ENCODE data around the gene ARHGAP1. TPM values are rescaled to one million over a fixed set of nuclear protein-coding genes. Genes with fewer than 3 reads are reported as not detected.

ARHGAP1 gene
- total RNA-seq, 1 experiment from 2014 or later: 14.9 TPM

GRCh38 chr11:46669711-46670139 is 30.7 kb downstream of the ARHGAP1 start:
- no peak for DNase-seq (ENCODE audit: low read depth in 1 of 2, low spot score in 2 of 2)
- H3K9me3 ChIP-seq (replicated peaks): no peaks in the 10 kb centered on the region
- H3K4me3 ChIP-seq: no peak overlapping the region
- peaks cover 53% of the 10 kb centered on the region for H3K36me3 ChIP-seq
- H3K27ac ChIP-seq: no peak overlapping the region
- H3K4me1 ChIP-seq (replicated peaks): no peaks in the 10 kb centered on the region
- no peaks in the 10 kb centered on the region for H3K27me3 ChIP-seq (replicated peaks)

- no peak overlapping the region for H3K4me3 ChIP-seq
- DNase-seq (ENCODE audit: low read depth in 1 of 2, low spot score in 2 of 2): no peak
- H3K27me3 ChIP-seq (replicated peaks): no peaks in the 10 kb centered on the region
- H3K9me3 ChIP-seq (replicated peaks): no peaks in the 10 kb centered on the region
- peaks cover 50% of the 10 kb centered on the region for H3K36me3 ChIP-seq
- H3K4me1 ChIP-seq (replicated peaks): no peaks in the 10 kb centered on the region
- H3K27ac ChIP-seq: no peak overlapping the region
Observed at GRCh38 chr11:46668480-46669085, 31.8 kb downstream of the ARHGAP1 start.

GRCh38 chr11:46667043-46667481 is 33.4 kb downstream of the ARHGAP1 start:
- DNase-seq (ENCODE audit: low read depth in 1 of 2, low spot score in 2 of 2): no peak
- Histone ChIP-seq H3K36me3 (peaks cover 44% of the 10 kb centered on the region), H3K4me3 (no peak overlapping the region), H3K27ac (no peak overlapping the region), H3K27me3 (replicated peaks) (no peaks in the 10 kb centered on the region), H3K4me1 (replicated peaks) (no peaks in the 10 kb centered on the region), H3K9me3 (replicated peaks) (no peaks in the 10 kb centered on the region)

- no peak overlapping the region for H3K27ac ChIP-seq
- no peaks in the 10 kb centered on the region for H3K9me3 ChIP-seq (replicated peaks)
- no peak for DNase-seq (ENCODE audit: low read depth in 1 of 2, low spot score in 2 of 2)
- H3K4me3 ChIP-seq: no peak overlapping the region
- peaks cover 42% of the 10 kb centered on the region for H3K36me3 ChIP-seq
- no peaks in the 10 kb centered on the region for H3K4me1 ChIP-seq (replicated peaks)
- no peaks in the 10 kb centered on the region for H3K27me3 ChIP-seq (replicated peaks)
Observed at GRCh38 chr11:46666516-46666915, 33.9 kb downstream of the ARHGAP1 start.

DNA sequence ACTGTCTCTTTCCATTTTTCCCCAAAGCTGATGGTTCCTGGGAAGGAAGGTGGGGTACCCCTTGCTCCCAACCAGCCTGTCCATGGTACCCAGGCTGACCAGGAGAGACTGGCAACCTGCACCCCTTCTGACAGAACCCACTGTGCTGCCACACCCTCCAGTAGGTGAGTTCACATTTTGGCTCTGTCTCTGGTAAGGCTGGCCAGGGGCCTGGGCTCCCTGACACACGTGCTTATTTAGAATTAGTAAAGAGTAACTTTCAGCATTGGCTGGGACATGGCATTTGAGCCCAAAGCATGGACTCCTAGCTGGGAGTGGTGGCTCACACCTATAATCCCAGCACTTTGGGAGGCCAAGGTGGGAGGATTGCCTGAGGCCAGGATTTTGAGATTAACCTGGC is 35.1 kb downstream of the ARHGAP1 start:
- no peak overlapping the region for H3K4me3 ChIP-seq
- H3K4me1 ChIP-seq (replicated peaks): no peaks in the 10 kb centered on the region
- H3K9me3 ChIP-seq (replicated peaks): no peaks in the 10 kb centered on the region
- peaks cover 33% of the 10 kb centered on the region for H3K36me3 ChIP-seq
- DNase-seq (ENCODE audit: low read depth in 1 of 2, low spot score in 2 of 2): no peak
- H3K27ac ChIP-seq: no peak overlapping the region
- H3K27me3 ChIP-seq (replicated peaks): no peaks in the 10 kb centered on the region

- H3K27me3 ChIP-seq (replicated peaks): no peaks in the 10 kb centered on the region
- no peak overlapping the region for H3K27ac ChIP-seq
- DNase-seq (ENCODE audit: low read depth in 1 of 2, low spot score in 2 of 2): no peak
- no peak overlapping the region for H3K4me3 ChIP-seq
- H3K36me3 ChIP-seq: peaks cover 28% of the 10 kb centered on the region
- H3K4me1 ChIP-seq (replicated peaks): no peaks in the 10 kb centered on the region
- no peaks in the 10 kb centered on the region for H3K9me3 ChIP-seq (replicated peaks)
Observed at GRCh38 chr11:46664612-46665011, 35.8 kb downstream of the ARHGAP1 start.

DNA sequence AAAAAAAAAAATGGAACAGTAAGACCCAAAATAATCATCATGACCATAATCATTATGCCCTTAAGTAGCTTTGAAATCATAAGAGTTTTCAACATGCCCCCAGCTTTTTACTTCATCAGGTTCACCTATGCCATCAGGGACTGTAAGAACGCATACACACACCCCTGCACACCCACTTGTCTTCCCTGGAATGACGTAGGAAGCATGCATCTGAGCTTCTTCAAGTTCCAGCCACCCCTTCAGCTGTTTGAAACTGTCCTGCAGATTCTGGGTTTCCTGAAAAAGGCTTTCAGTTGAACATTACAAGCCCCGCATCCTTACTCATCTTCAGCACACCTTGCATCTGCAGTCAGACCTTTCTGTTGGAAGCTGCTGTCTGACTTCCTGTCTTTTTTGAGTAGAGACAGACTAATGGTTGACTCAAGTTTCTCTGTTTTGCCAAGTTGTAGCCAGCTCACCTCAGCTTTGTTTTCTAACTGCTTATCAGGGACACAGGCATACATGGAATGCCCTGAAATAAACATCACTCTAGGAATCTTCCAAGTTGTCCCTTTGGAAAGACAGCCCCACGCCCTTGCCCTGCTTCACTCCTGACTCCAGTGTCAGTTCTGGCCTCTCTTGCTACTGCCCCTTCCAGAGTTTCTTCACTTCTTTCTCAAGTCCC is 37.0 kb downstream of the ARHGAP1 start:
- Histone ChIP-seq H3K4me1 (replicated peaks) (no peaks in the 10 kb centered on the region), H3K4me3 (no peak overlapping the region), H3K9me3 (replicated peaks) (no peaks in the 10 kb centered on the region), H3K36me3 (peaks cover 25% of the 10 kb centered on the region), H3K27me3 (replicated peaks) (no peaks in the 10 kb centered on the region), H3K27ac (no peak overlapping the region)
- DNase-seq (ENCODE audit: low read depth in 1 of 2, low spot score in 2 of 2): no peak

DNA sequence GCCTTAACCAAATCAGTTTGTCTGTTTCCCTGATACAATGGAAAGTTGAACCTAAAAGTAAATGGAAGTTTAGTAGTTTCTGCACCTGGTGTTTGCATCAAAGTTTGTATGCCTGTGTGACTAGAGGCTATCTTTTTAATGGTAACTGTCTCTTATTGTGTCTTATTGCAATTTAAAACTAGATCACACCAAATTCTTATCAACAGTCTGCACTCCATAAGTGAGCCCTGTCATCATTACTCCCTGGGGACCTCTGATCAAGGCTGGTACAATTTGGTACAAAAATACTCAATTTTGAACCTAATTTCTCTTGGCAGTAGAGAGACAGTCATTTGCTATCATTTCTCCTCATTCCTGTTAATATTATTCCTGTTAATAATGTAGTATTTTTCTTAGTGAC is 38.1 kb downstream of the ARHGAP1 start:
- Histone ChIP-seq H3K4me1 (replicated peaks) (no peaks in the 10 kb centered on the region), H3K27ac (no peak overlapping the region), H3K27me3 (replicated peaks) (no peaks in the 10 kb centered on the region), H3K36me3 (peaks cover 27% of the 10 kb centered on the region), H3K4me3 (no peak overlapping the region), H3K9me3 (replicated peaks) (no peaks in the 10 kb centered on the region)
- no peak for DNase-seq (ENCODE audit: low read depth in 1 of 2, low spot score in 2 of 2)

DNA sequence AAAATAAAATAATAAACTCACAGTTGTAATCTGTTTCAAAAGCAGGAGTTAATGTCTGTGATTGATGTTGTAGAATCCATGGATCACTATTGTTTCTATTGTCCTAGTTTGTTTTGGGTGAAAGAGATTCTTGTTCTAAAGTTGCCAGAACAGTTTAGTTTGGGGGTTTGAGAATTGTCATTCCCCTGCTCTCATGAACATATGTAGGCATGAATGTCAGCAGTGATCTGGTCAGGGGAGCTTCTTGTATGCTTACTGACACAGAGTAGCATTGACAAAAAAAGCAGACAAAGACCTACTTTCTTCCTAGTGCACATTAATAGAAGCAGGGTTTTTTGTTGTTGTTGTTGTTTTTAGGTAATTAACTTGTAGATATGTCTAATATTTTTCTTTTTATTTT is 38.6 kb downstream of the ARHGAP1 start:
- Histone ChIP-seq H3K4me3 (no peak overlapping the region), H3K27me3 (replicated peaks) (no peaks in the 10 kb centered on the region), H3K4me1 (replicated peaks) (no peaks in the 10 kb centered on the region), H3K36me3 (peaks cover 31% of the 10 kb centered on the region), H3K9me3 (replicated peaks) (no peaks in the 10 kb centered on the region), H3K27ac (no peak overlapping the region)
- no peak for DNase-seq (ENCODE audit: low read depth in 1 of 2, low spot score in 2 of 2)

DNA sequence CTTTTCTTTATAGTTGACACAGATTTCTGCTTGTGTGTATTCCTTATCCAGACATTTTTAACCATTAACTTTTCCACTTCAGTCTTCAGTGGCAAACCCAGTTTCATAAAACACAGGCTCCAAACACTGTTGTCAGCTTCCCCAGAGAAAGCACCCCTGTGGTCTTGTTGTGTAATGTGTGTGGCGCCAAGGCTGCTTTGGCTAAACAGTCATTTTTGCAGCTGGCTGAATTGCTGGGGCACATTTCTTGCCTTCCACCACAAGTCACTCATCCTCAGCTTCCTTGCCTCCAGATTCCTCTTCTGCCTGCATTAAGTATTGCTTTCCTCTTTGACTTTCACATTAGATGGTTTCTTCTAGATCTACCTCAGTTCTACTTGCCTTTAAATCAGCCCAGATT is 40.5 kb downstream of the ARHGAP1 start:
- no peak overlapping the region for H3K27ac ChIP-seq
- no peak for DNase-seq (ENCODE audit: low read depth in 1 of 2, low spot score in 2 of 2)
- H3K4me1 ChIP-seq (replicated peaks): no peaks in the 10 kb centered on the region
- H3K9me3 ChIP-seq (replicated peaks): no peaks in the 10 kb centered on the region
- H3K36me3 ChIP-seq: peaks cover 35% of the 10 kb centered on the region
- no peaks in the 10 kb centered on the region for H3K27me3 ChIP-seq (replicated peaks)
- no peak overlapping the region for H3K4me3 ChIP-seq

DNA sequence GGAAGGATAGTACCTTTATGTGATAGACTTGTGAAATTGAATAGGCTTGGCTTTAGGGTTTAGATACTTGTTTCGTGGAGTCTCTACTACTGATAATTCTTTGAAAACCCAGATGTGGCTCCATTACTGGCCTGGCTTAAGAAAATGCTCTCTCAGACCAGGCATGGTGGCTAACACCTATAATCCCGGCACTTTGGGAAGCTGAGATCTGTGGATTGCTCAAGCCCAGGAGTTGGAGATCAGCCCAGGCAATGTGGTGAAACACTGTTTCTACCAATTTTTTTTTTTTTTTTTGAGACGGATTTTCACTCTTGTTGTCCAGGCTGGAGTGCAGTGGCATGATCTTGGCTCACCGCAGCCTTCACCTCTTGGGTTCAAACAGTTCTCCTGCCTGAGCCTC is 42.2 kb downstream of the ARHGAP1 start:
- H3K27me3 ChIP-seq (replicated peaks): no peaks in the 10 kb centered on the region
- no peaks in the 10 kb centered on the region for H3K4me1 ChIP-seq (replicated peaks)
- DNase-seq (ENCODE audit: low read depth in 1 of 2, low spot score in 2 of 2): no peak
- no peaks in the 10 kb centered on the region for H3K9me3 ChIP-seq (replicated peaks)
- H3K4me3 ChIP-seq: no peak overlapping the region
- H3K36me3 ChIP-seq: peaks cover 45% of the 10 kb centered on the region
- no peak overlapping the region for H3K27ac ChIP-seq

- H3K27me3 ChIP-seq (replicated peaks): no peaks in the 10 kb centered on the region
- peaks cover 40% of the 10 kb centered on the region for H3K36me3 ChIP-seq
- no peak overlapping the region for H3K4me3 ChIP-seq
- DNase-seq (ENCODE audit: low read depth in 1 of 2, low spot score in 2 of 2): no peak
- H3K4me1 ChIP-seq (replicated peaks): no peaks in the 10 kb centered on the region
- no peak overlapping the region for H3K27ac ChIP-seq
- no peaks in the 10 kb centered on the region for H3K9me3 ChIP-seq (replicated peaks)
Observed at GRCh38 chr11:46657186-46657585, 43.2 kb downstream of the ARHGAP1 start.

- H3K36me3 ChIP-seq: peaks cover 51% of the 10 kb centered on the region
- no peak for DNase-seq (ENCODE audit: low read depth in 1 of 2, low spot score in 2 of 2)
- no peaks in the 10 kb centered on the region for H3K9me3 ChIP-seq (replicated peaks)
- H3K27me3 ChIP-seq (replicated peaks): no peaks in the 10 kb centered on the region
- no peak overlapping the region for H3K27ac ChIP-seq
- no peaks in the 10 kb centered on the region for H3K4me1 ChIP-seq (replicated peaks)
- no peak overlapping the region for H3K4me3 ChIP-seq
Observed at GRCh38 chr11:46655631-46656030, 44.8 kb downstream of the ARHGAP1 start.

- Histone ChIP-seq H3K4me3 (no peak overlapping the region), H3K27ac (peak overlapping the region; percentile 79)
Observed at GRCh38 chr11:46649180-46649738, 51.2 kb downstream of the ARHGAP1 start.

More at GRCh38 chr11:46649180-46649738, 51.2 kb downstream of the ARHGAP1 start:
- peaks cover 18% of the 10 kb centered on the region for H3K4me1 ChIP-seq (replicated peaks)
- H3K36me3 ChIP-seq: peaks cover 44% of the 10 kb centered on the region
- H3K9me3 ChIP-seq (replicated peaks): no peaks in the 10 kb centered on the region
- peak; percentile 51 to 79 for DNase-seq (ENCODE audit: low read depth in 1 of 2, low spot score in 2 of 2)
- no peaks in the 10 kb centered on the region for H3K27me3 ChIP-seq (replicated peaks)

All from SJSA1 (cell line).